HEK293 (cell line): ENCODE data around the gene SCPEP1.
"Not testable (repeated sequence)": the region's sequence is repeated elsewhere in the genome, so short reads cannot be mapped to it uniquely, and the experiment has no call there.

Experiments used
- MZF1 ChIP-seq: fragments of 450-650 bp; formaldehyde crosslinking; IDR thresholded peaks from 2 replicates; pipeline ENCODE4 v1.5.1; 2017; ENCODE audit warnings: missing biosample characterization, missing genetic modification characterization, borderline replicate concordance
- TCF7L2 ChIP-seq: IDR thresholded peaks from 2 replicates; pipeline ENCODE4 v1.6.1; 2011; ENCODE audit warnings: low read depth, mild to moderate bottlenecking, inconsistent platforms, low read length, moderate library complexity, borderline replicate concordance
- YY1 ChIP-seq: fragments of 450-650 bp; formaldehyde crosslinking; IDR thresholded peaks from 2 replicates; pipeline ENCODE4 v1.5.1; 2018; ENCODE audit warnings: missing biosample characterization, missing genetic modification characterization
- ZFP69B ChIP-seq: fragments of 450-650 bp; formaldehyde crosslinking; IDR thresholded peaks from 2 replicates; pipeline ENCODE4 v1.5.1; 2016; ENCODE audit warnings: missing biosample characterization, missing genetic modification characterization
- ZIC2 ChIP-seq: fragments of 450-650 bp; formaldehyde crosslinking; IDR thresholded peaks from 2 replicates; pipeline ENCODE4 v1.5.1; 2016; ENCODE audit warnings: missing biosample characterization, missing genetic modification characterization
- ZNF174 ChIP-seq: fragments of 450-650 bp; formaldehyde crosslinking; IDR thresholded peaks from 2 replicates; pipeline ENCODE4 v1.5.0; 2017; ENCODE audit warnings: missing biosample characterization, mild to moderate bottlenecking, missing genetic modification characterization
- ZNF175 ChIP-seq: fragments of 450-650 bp; formaldehyde crosslinking; IDR thresholded peaks from 2 replicates; pipeline ENCODE4 v1.5.1; 2016; ENCODE audit warnings: missing biosample characterization, missing genetic modification characterization
- ZNF791 ChIP-seq: fragments of 450-650 bp; formaldehyde crosslinking; IDR thresholded peaks from 2 replicates; pipeline ENCODE4 v1.5.1; 2016; ENCODE audit warnings: missing biosample characterization, missing genetic modification characterization
- TF ChIP-seq, protein P1 (sequence below): fragments of 450-650 bp; formaldehyde crosslinking; IDR thresholded peaks from 2 replicates; pipeline ENCODE4 v1.5.1; 2016; ENCODE audit warnings: missing biosample characterization, missing genetic modification characterization

- TF ChIP-seq ZFP69B (tag by site-specific recombination); MZF1 (tag by site-specific recombination); ZNF791 (tag by site-specific recombination); ZNF175 (tag by site-specific recombination); ZNF174 (tag by site-specific recombination); YY1; ZIC2 (tag by site-specific recombination); TCF7L2: not testable (repeated sequence)
- TF ChIP-seq, protein P1, sequence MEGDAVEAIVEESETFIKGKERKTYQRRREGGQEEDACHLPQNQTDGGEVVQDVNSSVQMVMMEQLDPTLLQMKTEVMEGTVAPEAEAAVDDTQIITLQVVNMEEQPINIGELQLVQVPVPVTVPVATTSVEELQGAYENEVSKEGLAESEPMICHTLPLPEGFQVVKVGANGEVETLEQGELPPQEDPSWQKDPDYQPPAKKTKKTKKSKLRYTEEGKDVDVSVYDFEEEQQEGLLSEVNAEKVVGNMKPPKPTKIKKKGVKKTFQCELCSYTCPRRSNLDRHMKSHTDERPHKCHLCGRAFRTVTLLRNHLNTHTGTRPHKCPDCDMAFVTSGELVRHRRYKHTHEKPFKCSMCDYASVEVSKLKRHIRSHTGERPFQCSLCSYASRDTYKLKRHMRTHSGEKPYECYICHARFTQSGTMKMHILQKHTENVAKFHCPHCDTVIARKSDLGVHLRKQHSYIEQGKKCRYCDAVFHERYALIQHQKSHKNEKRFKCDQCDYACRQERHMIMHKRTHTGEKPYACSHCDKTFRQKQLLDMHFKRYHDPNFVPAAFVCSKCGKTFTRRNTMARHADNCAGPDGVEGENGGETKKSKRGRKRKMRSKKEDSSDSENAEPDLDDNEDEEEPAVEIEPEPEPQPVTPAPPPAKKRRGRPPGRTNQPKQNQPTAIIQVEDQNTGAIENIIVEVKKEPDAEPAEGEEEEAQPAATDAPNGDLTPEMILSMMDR (tag by site-specific recombination) = not testable (repeated sequence)
Observed at GRCh38 chr17:56965681-56966080, 12.2 kb upstream of the SCPEP1 start.
